Suppressor macrophage (primary cell): ENCODE measurements around the gene PARD3.
"Not testable (repeated sequence)": the region's sequence is repeated elsewhere in the genome, so short reads cannot be mapped to it uniquely, and the experiment has no call there.

ENCODE experiments used
- DNase-seq, 4 experiments: peaks; one replicate each; pipeline ENCODE4 v3.0.0-alpha.2; 2020 to 2022

Gene PARD3

DNA sequence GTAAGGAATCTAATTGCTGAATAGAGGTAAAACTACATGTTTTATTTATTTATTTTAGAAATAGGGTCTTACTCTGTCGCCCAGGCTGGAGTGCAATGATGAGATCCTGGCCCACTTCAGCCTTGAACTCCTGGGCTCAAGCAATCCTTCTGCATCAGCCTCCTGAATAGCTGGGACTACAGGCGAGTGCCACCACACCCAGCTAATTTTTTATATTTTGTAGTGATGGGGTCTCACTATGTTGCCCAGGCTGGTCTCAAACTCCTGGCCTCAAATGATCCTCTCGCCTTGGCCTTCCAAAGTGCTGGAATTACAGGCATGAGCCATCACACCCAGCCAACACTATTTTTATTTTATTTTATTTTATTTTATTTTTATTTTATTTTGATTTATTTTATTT lies 170.3 kb downstream of the PARD3 start:
- not testable (repeated sequence) for DNase-seq

DNA sequence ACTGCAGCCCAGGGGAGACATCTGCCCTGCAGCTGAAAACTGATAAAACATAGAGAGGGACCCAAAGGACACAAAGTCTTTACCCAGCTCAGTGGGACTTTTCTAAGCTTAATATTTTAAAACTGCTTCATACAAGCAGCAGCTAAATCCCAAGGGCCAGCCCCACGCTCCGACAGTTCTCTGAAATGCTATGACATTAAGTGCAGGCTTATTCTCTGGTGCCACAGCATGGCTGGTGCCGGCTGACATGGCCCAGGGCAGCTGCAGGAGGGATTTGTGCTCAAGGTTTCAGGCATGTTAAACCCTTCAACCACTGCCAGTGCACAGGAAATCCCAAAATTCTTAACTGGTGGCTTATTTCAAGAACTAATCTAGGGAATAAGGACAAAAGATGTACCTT lies 170.9 kb downstream of the PARD3 start:
- no peak for DNase-seq

- DNase-seq, result no peak
Observed at GRCh38 chr10:34643620-34644019, 171.5 kb downstream of the PARD3 start.

DNA sequence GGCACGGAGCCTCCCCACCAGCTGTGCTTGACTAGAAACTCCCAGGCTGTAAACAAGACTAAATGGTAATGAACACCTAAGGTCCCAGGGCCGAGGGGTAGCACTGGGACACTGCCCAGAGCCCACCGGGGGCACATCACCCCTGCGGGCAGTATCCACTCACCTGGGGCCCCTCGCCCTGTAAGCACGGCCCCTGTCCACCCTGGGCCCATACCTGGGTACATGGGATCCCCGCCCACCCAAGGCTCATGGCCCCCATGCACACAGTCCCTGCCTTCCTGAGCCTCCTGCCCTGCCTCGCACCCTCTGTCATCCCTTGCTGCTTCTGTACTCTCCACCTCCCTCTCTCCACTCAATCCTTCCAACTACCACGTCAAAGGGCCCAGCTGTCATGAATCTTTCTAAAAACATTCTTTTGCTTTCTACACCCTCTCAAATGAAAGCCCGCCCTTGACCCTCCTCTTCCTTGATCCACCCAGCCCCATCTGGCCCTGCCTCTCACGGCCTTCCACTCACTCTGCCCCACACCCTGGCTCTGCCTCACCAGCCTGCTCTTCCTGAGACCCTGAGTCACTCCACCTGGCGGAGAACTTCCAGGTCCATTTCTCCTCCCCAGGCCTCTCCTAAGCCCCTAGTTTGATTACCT lies 173.1 kb downstream of the PARD3 start:
- DNase-seq, result no peak

DNA sequence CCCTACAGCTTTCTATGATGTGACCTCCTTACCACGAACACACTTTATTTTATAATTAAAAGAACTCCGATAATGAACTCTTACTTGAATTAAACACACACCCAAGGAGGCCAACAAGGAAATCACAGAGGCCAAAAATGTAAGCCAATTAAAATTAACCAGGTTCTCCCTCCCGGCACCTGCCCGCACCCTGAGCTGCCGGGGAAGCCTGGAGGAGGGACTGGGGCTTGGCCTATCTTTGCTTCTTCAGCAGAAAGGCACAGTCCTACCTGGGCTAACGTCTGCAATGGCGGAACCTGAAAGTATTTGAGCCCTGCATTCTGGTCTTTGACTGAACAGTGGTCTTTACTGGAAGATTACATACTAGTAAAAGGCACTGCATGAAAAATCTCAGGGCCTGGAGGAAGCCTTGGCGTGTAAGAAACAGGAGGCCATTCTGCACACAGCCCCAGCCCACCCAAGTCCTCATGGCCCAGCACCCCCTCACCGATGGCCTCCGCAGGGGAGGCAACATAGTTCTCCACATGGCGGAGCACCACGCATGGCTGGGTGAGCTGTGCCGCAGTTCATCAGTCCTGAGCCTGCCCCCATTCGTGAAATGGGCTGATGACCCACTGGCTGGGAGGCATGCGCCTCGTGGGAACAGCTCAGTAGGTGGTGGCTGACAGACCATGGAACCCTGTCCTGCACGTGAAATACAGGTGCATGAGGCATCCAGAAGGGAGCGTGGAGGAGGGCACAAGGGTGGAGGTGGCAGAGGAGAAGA lies 173.8 kb downstream of the PARD3 start:
- DNase-seq, result no peak

GRCh38 chr10:34638406-34639054 lies 176.6 kb downstream of the PARD3 start:
- peak; percentile 82 to 88 (median 86) for DNase-seq

DNA sequence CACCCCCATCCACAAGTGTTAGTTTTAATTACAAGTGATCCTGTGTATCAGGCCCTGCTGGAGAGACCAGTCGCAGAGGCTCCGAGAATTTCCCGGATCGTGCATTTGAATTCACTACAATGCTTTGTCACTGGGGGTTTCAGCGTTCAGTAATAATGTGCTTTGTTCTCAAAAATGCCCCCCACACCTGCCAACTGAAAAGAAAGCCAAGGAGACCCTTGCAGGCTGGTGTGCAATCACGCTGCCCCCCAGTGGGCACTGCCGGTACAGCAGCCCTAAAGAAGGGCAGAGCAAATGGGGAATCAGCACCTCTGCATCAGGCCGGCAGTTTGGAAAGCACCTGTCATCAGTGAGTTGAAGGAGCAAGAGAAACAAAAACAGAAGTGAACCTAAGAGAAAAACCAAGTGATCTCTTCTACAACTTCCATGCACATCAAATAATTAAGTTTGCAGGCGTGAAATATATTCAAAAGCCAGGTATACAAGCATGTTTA lies 177.6 kb downstream of the PARD3 start:
- peak; percentile 60 to 85 (median 70) for DNase-seq

- DNase-seq, result no peak
Observed at GRCh38 chr10:34635111-34635510, 180.0 kb downstream of the PARD3 start.

DNA sequence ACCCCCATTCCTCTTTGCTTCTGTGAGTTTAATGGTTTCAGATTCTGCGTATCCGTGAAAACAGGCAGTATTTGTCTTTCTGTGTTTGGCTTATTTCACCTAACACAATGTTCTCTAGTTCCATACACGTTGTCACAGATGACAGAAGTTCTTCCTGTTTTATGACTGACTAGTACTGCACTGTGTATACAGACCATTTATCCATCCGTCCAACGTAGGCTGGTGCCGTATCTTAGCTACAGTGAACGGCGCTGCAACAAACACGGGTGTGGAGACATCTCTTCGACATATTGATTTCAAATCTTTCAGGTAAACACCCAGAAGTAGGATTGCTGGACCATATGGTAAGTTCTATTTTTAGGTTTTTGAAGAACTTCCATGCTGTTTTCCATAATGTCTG lies 181.7 kb downstream of the PARD3 start:
- DNase-seq, result no peak

- DNase-seq, result no peak
Observed at GRCh38 chr10:34629084-34629483, 186.0 kb downstream of the PARD3 start.

DNA sequence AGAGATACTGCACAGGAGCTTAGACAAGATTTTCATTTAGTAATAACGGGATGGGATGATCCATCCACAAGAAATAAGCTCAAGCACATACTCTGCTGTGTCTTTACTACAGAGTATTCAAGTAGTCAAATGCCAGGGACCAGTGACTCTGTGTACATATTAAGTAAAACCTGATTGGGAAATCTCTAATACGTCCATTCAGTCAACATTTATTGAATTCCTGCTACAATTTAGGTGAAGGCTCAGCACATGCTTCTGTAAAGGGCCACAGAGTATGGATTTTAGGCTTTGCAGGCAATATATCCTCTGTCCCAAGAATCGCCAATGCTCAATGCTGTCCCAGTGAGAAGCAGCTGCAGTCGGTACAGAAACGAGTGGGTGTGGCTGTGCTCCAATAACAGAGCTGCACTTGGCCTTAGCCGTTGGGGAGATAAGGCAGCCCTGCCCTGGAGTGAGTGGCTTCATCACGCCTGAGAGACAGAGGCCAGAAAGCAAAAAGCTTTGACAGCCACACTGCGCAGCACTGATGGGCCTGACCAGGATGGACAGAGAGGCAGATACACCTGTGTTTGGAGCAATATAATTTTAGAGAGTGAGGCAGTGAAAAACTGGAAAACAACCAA lies 186.8 kb downstream of the PARD3 start:
- DNase-seq, result no peak

DNA sequence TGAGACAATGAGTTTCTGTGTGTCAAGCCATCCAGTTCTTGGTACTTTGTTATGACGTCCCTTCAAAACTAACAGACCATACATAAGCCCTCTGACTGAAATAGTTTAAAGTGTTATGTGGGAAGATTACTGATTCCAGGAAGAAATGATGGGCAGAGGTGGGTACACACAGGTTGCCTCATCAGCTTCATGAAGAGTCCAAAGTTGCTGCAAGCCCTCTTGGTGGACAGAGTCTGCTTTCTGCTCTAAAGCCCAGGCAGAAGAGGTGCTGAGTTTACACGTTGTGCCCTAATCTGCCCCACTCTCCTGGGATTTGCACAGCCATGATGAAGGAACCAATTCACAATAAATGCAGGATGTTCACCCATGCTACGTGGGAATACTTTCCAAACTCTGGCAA lies 187.4 kb downstream of the PARD3 start:
- DNase-seq, result no peak

- peak in 2 of 4 experiments; percentile 13 to 22 for DNase-seq
Observed at GRCh38 chr10:34627331-34627730, 187.8 kb downstream of the PARD3 start.

GRCh38 chr10:34626158-34626880 lies 188.8 kb downstream of the PARD3 start:
- DNase-seq, result no peak

GRCh38 chr10:34624323-34625153 lies 190.6 kb downstream of the PARD3 start:
- DNase-seq, result no peak

GRCh38 chr10:34622945-34623344 lies 192.2 kb downstream of the PARD3 start:
- DNase-seq, result no peak

DNA sequence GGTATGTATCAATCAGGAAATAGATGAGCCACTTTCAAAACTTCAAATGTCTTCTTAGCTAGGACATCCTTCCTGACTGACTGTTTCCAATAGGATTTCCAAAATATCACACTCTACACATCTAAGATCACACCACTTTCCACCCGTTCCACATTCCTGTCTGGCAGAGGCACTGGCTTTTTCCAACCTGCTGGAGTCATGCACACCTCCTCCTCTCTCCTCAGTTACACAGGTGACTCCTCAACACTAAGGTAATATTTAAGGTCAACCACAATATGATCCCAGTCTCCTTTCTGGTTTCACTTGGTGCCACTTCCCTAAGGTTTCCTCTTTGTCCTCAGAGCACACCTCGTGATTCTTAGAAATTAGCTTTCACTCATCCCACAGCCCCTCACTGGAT lies 196.5 kb downstream of the PARD3 start:
- DNase-seq, result no peak

DNA sequence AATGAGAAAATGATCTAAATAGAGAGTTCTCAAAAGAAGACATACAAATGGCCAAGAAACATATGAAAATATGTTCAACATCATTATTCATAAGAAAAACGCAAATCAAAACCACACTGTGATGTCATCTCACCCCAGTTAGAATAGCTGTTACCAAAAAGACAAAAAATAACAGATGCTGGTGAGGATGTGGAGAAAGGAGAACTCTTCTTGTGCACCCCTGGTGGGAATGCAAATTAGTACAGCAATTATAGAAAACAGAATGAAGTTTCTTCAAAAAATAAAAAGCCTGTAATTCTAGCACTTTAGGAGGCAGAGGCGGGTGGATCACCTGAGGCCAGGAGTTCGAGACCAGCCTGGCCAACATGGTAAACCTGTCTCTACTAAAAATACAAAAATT lies 199.3 kb downstream of the PARD3 start:
- DNase-seq, result no peak

DNA sequence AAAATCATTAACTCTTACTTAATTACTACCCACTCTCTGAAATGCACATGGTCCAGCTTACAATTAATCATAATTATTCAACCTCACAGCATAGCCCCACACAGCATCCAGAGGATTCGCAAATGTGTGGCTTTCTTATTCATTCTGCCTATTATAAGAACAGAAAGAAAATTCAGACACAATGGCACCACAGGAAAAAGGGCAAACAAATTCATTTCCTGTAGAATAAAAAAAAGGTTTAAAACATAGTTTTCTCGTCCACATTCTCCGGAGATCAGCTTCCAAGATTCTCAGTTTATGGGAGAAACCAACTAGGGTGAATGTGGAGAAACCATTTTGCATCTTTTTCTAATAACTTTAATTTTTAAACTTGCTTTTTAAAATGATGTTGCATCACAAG lies 201.6 kb downstream of the PARD3 start:
- DNase-seq, result no peak

GRCh38 chr10:34612938-34613337 lies 202.2 kb downstream of the PARD3 start:
- no peak for DNase-seq

GRCh38 chr10:34612446-34612845 lies 202.7 kb downstream of the PARD3 start:
- DNase-seq, result no peak
